GM19025 (cell line): Measurements from ENCODE around the gene SLC25A10.

Experiments used
- ATAC-seq: cut with Tn5 transposase; IDR thresholded peaks from one replicate; pipeline ENCODE4 v1.9.1; 2021; ENCODE audit warnings: mild to moderate bottlenecking, low read depth, moderate library complexity; ENCODE audit not compliant: unreplicated experiment

The SLC25A10 gene

DNA sequence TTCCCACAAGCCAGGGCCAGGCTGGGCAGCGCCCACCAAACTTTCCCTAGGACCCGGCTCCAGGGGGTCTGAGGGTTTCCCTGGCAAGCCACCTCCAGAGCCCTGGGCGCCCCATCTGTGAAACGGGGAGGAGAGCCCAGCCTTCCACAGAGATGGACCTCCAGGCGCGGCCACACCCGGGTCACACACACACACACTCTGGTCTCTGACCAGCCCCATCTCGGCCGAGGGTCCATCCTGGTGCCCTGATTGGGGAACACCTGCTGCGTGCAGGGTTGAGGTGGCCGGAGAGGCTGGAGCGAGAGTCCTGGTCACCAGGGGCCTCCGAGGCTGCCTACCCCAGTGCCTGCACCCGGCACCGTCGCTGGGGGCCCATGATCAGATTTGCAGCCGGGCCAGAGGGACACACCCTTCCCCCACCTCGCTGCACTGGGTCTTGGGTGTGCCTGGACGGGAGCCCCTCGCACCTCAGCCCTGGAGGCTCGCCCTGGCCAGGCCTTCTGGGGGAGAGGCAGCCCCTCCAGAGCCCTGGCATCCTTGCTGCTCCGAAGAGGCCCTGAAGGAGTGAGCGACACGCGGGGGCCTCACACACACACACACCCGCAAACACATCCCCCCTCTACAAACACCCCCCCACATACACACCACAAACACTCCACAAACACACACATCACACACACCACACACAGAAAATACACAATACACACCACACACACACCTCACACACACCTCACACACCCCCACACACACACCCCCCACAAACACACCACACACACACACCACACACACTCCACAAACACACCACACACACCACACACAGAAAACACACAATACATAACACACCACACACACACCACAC is 29.7 kb downstream of the SLC25A10 start:
- ATAC-seq = no peak
